IgD-negative memory B cell (primary cell): ENCODE data around the gene EEF1AKMT1. TPM values are rescaled to one million over a fixed set of nuclear protein-coding genes. Genes with fewer than 3 reads are reported as not detected.
A peak's percentile ranks its signal among the peaks of the same experiment; 100 is the strongest.

Experiments used
- H3K27ac Mint-ChIP-seq, 3 donors: one replicate each; pipeline ENCODE4 v1.8.0; 2020 to 2022; ENCODE audit warnings: mild to moderate bottlenecking in 3 of 3, mixed read lengths in 3 of 3, moderate library complexity in 1 of 3
- H3K27me3 Mint-ChIP-seq: one replicate; pipeline ENCODE4 v1.8.0; 2021; ENCODE audit warnings: mixed read lengths
- H3K36me3 Mint-ChIP-seq: one replicate; pipeline ENCODE4 v1.8.0; 2020; ENCODE audit warnings: mild to moderate bottlenecking, mixed read lengths
- H3K4me1 Mint-ChIP-seq, 3 donors: one replicate each; pipeline ENCODE4 v1.8.0; 2020 to 2022; ENCODE audit warnings: mixed read lengths in 3 of 3, mild to moderate bottlenecking in 1 of 3
- H3K4me3 Mint-ChIP-seq, 4 donors: one replicate each; pipeline ENCODE4 v1.8.0; 2020 to 2022; ENCODE audit warnings: mild to moderate bottlenecking in 4 of 4, mixed read lengths in 4 of 4, moderate library complexity in 3 of 4
- H3K9me3 Mint-ChIP-seq, 3 donors: one replicate each; pipeline ENCODE4 v1.8.0; 2020 to 2021; ENCODE audit warnings: mixed read lengths in 3 of 3, mild to moderate bottlenecking in 1 of 3
- polyA plus RNA-seq: library from polyadenylated mRNA; unstranded; fragments of 300-500 nt; fragmentation: Illumina TruSeq; gene quantifications from one replicate; pipeline ENCODE4 v1.2.3, GENCODE V29; 2021

The EEF1AKMT1 gene
- polyA plus RNA-seq, 1 donor from 2014 or later = 10.5 TPM

GRCh38 chr13:20796791-20797508 is 23.2 kb upstream of the EEF1AKMT1 start:
- H3K36me3 Mint-ChIP-seq = peaks cover 5% of the 10 kb centered on the region
- peak overlapping the region in 2 of 4 donors; percentile 12 to 61 for H3K4me3 Mint-ChIP-seq
- no peaks in the 10 kb centered on the region for H3K27me3 Mint-ChIP-seq
- no peaks in the 10 kb centered on the region for H3K9me3 Mint-ChIP-seq
- H3K27ac Mint-ChIP-seq = peak overlapping the region in 2 of 3 donors; percentile 45 to 53
- H3K4me1 Mint-ChIP-seq = peaks cover 17 to 28% (median 24%) of the 10 kb centered on the region in 3 donors

DNA sequence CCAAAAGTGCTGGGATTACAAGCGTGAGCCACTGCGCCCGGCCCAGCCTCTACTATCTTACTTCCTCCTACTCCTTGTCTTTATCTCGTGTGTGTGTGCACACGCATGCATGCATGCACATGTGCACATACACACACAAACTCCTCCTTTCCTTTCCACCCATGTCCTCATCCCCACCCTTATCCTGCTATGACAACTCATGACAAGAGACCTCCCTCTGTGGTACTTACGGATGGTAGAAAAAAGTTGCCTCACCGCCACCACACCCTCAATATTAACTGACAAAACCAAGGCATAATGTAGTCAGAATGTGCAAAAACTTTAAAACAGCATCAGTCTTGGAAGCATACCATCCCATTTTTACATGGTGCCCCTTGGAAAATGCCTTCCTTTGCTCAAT is 15.9 kb upstream of the EEF1AKMT1 start:
- peaks cover 13% of the 10 kb centered on the region for H3K36me3 Mint-ChIP-seq

DNA sequence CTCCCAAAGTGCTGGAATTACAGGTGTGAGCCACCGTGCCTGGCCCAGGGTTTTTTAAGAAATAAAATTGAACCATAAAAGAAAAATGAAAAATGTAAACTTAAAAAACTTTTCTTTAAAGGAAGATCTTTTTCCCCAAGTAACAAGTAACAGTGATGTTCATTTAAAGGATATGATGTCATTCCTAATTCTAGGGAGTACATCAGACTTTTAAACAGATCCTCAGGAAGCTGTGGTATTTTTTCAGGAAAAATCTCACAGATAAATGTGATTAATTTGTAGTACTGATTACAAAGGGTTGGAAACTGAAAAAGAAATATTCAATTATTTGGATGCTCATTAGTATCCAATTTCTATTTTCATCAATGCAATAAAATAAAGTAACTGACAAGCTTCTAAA is 14.6 kb upstream of the EEF1AKMT1 start:
- peaks cover 0 to 5% (median 5%) of the 10 kb centered on the region in 3 donors for H3K4me1 Mint-ChIP-seq

More for the DNA sequence above, 15.9 kb upstream of the EEF1AKMT1 start:
- no peaks in the 10 kb centered on the region for H3K9me3 Mint-ChIP-seq
- H3K4me3 Mint-ChIP-seq = peak overlapping the region in 1 of 4 donors; percentile 70
- H3K4me1 Mint-ChIP-seq = peaks cover 0 to 5% (median 5%) of the 10 kb centered on the region in 3 donors
- no peak overlapping the region for H3K27ac Mint-ChIP-seq
- H3K27me3 Mint-ChIP-seq = no peaks in the 10 kb centered on the region

DNA sequence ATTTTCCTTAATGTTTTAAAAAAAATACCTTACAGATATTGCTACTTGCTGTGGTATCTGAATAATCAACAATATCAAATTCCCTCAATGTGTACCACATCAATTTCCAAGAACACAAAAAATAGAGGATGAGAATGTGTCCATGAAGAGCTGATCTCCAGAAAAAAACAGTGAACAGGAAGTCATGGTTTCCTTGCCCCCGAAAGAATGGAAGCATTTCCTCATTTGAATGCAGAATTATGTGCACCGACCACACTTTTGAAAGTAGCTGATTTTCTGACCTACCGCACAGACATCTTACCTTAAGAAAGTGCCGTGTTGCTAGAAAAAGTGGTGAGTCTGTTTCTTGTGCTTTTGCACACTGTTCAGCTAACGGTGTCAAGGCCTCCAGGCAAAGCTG is 13.4 kb upstream of the EEF1AKMT1 start:
- peak overlapping the region in 1 of 4 donors; percentile 12 for H3K4me3 Mint-ChIP-seq
- no peaks in the 10 kb centered on the region for H3K9me3 Mint-ChIP-seq
- peaks cover 0 to 5% (median 3%) of the 10 kb centered on the region in 3 donors for H3K4me1 Mint-ChIP-seq
- H3K27ac Mint-ChIP-seq = no peak overlapping the region
- peaks cover 14% of the 10 kb centered on the region for H3K36me3 Mint-ChIP-seq
- H3K27me3 Mint-ChIP-seq = no peaks in the 10 kb centered on the region

More for the DNA sequence above, 14.6 kb upstream of the EEF1AKMT1 start:
- H3K27ac Mint-ChIP-seq = no peak overlapping the region
- peaks cover 16% of the 10 kb centered on the region for H3K36me3 Mint-ChIP-seq
- no peaks in the 10 kb centered on the region for H3K9me3 Mint-ChIP-seq
- no peak overlapping the region for H3K4me3 Mint-ChIP-seq
- H3K27me3 Mint-ChIP-seq = no peaks in the 10 kb centered on the region

GRCh38 chr13:20782116-20782708 is 8.5 kb upstream of the EEF1AKMT1 start:
- no peaks in the 10 kb centered on the region for H3K27me3 Mint-ChIP-seq

DNA sequence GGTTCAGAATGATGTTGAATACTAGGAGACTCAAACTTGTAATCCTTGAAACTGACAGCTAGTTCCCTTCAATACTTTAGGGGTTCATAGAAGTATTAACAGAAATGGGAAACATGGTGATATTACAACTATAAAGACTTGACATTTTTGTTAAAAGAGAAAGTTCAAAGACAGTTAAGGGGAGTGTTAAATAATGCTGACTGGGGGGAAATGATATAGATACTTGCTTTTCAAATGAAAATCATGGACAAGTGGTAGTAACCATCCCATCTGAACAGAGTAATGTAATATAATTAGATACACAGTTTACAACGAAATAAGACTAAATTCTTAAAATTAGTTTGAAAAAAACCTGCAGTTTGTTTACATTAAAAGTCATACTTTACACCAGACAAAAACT is 6.6 kb upstream of the EEF1AKMT1 start:
- no peaks in the 10 kb centered on the region for H3K9me3 Mint-ChIP-seq
- H3K4me3 Mint-ChIP-seq = no peak overlapping the region
- H3K27me3 Mint-ChIP-seq = no peaks in the 10 kb centered on the region
- peaks cover 4% of the 10 kb centered on the region for H3K36me3 Mint-ChIP-seq
- H3K27ac Mint-ChIP-seq = no peak overlapping the region
- H3K4me1 Mint-ChIP-seq = no peaks in the 10 kb centered on the region

More at GRCh38 chr13:20782116-20782708, 8.5 kb upstream of the EEF1AKMT1 start:
- H3K27ac Mint-ChIP-seq = no peak overlapping the region
- H3K4me1 Mint-ChIP-seq = no peaks in the 10 kb centered on the region
- no peaks in the 10 kb centered on the region for H3K9me3 Mint-ChIP-seq
- peaks cover 7% of the 10 kb centered on the region for H3K36me3 Mint-ChIP-seq
- no peak overlapping the region for H3K4me3 Mint-ChIP-seq

DNA sequence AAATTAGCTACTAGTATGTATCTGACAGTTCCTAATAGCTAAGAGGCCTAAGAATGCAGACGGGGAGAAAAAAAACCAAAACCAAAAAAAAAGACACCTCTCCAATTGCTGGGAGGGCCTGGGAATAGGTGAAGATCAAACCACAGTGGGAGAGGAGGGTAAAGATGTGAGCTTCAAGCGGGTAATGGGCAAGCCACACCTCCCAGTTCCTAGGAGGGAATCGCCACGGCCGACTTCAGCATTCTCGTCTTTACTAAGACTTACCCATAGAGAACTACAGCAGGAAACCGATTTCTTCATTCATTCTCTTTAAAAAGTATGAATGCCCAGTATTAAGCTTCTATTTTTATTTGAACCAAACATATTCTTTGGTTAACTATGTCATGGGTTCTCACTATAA is 5.6 kb upstream of the EEF1AKMT1 start:
- H3K27ac Mint-ChIP-seq = peak overlapping the region in 1 of 3 donors; percentile 90
- H3K27me3 Mint-ChIP-seq = no peaks in the 10 kb centered on the region
- no peaks in the 10 kb centered on the region for H3K9me3 Mint-ChIP-seq
- peaks cover 2% of the 10 kb centered on the region for H3K36me3 Mint-ChIP-seq
- no peak overlapping the region for H3K4me3 Mint-ChIP-seq
- H3K4me1 Mint-ChIP-seq = peaks cover 0 to 4% (median 0%) of the 10 kb centered on the region in 3 donors

DNA sequence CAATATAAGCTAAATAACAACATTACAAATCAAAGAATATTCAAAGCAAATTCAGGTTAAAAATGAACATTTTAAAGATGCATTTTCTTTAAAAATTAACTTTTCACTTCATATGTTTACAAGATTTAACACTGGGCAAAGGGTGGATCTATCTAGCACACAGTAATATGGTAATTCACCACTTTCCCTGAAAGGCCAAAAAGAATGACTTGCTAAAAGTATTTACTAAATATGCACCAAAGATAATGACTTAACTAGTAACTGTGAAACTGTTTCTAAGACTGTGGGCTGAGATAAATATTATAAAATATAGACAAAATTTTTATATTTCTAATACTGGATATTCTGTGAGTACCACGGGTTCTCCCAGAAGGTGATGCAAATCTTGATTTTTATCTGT is 4.5 kb upstream of the EEF1AKMT1 start:
- H3K27ac Mint-ChIP-seq = no peak overlapping the region
- H3K27me3 Mint-ChIP-seq = no peaks in the 10 kb centered on the region
- H3K4me3 Mint-ChIP-seq = no peak overlapping the region
- H3K4me1 Mint-ChIP-seq = peaks cover 4 to 8% (median 4%) of the 10 kb centered on the region in 3 donors
- peaks cover 1% of the 10 kb centered on the region for H3K36me3 Mint-ChIP-seq
- H3K9me3 Mint-ChIP-seq = no peaks in the 10 kb centered on the region

DNA sequence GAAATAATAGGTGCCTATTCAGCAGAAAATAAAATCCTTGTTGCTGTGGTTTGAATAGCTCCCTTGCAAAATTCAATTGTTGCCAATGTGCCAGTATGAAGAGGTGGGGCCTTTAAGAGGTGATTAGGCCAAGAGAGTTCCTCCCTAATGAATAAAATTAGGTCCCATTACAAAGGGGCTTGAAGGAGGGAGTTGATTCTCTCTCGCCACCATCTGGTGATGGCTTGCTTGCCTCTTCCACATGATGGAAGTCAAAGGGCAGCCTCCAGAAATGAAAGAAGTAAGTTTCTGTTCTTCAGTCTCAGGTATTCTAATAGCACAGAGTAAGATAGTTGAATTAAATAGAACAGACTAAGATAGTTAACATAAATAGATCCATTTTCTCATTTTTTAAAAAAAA is 3.0 kb upstream of the EEF1AKMT1 start:
- Mint-ChIP-seq H3K36me3 (peaks cover 1% of the 10 kb centered on the region), H3K27ac (peak overlapping the region in 1 of 3 donors; percentile 35), H3K27me3 (no peaks in the 10 kb centered on the region), H3K4me3 (peak overlapping the region in 1 of 4 donors; percentile 16), H3K4me1 (peaks cover 9 to 18% (median 9%) of the 10 kb centered on the region in 3 donors), H3K9me3 (no peaks in the 10 kb centered on the region)

- Mint-ChIP-seq H3K9me3 (no peaks in the 10 kb centered on the region), H3K4me1 (peaks cover 9 to 18% (median 14%) of the 10 kb centered on the region in 3 donors), H3K27me3 (no peaks in the 10 kb centered on the region), H3K4me3 (peak overlapping the region in 1 of 4 donors; percentile 29), H3K36me3 (peaks cover 1% of the 10 kb centered on the region), H3K27ac (no peak overlapping the region)
Measured at GRCh38 chr13:20775961-20776360, 2.2 kb upstream of the EEF1AKMT1 start.

- peaks cover 0 to 3% (median 0%) of the 10 kb centered on the region in 3 donors for H3K9me3 Mint-ChIP-seq
- H3K4me1 Mint-ChIP-seq = peaks cover 9 to 21% (median 18%) of the 10 kb centered on the region in 3 donors
- no peaks in the 10 kb centered on the region for H3K27me3 Mint-ChIP-seq
- H3K27ac Mint-ChIP-seq = peak overlapping the region in 2 of 3 donors; percentile 74 to 99
- peak overlapping the region; percentile 34 to 99 (median 78) for H3K4me3 Mint-ChIP-seq
- peaks cover 3% of the 10 kb centered on the region for H3K36me3 Mint-ChIP-seq
Measured at GRCh38 chr13:20774746-20775145, 985 bp upstream of the EEF1AKMT1 start.

DNA sequence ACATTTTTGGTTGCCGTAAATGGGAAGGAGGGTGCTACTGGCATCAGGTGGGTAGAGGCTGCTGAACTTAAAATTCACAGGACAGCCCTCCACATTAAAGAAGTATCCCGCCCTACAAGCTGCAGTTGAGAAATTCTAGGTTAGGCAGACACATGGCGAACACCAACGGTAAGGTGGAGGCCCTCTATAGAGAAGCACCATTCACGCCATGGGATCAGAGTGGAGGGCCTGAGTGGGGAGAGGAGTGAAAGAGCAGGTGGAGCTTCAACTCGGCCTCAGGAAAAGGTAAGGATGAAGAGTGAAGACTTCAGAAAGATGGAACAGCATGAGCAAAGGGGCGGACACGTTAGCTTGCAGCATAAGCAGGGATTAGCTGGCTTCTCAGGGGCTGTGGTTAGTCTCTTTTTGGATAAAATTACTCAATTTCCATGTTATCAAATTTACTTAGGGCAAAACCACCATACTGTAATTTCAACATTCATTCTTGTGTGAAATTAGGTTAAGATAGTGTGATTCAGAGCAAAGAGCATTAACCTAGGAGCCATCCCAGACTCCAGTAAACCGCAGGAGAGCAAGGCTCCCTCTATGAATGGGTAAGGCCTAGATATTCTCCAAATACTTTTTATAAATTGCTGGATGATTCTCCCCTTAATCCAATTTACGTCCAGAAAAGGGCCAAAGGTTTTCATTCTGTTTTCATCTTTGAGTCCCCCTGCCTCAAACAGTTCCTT is 1.2 kb downstream of the EEF1AKMT1 start:
- H3K27me3 Mint-ChIP-seq = no peaks in the 10 kb centered on the region
- peaks cover 10 to 23% (median 18%) of the 10 kb centered on the region in 3 donors for H3K4me1 Mint-ChIP-seq
- H3K36me3 Mint-ChIP-seq = peaks cover 13% of the 10 kb centered on the region
- peak overlapping the region; percentile 70 to 99 (median 97) for H3K27ac Mint-ChIP-seq
- H3K4me3 Mint-ChIP-seq = peak overlapping the region; percentile 89 to 99 (median 97)
- peaks cover 0 to 18% (median 6%) of the 10 kb centered on the region in 3 donors for H3K9me3 Mint-ChIP-seq

GRCh38 chr13:20769834-20770233 is 3.9 kb downstream of the EEF1AKMT1 start:
- Mint-ChIP-seq H3K27me3 (no peaks in the 10 kb centered on the region), H3K27ac (peak overlapping the region in 1 of 3 donors; percentile 57), H3K36me3 (peaks cover 16% of the 10 kb centered on the region), H3K4me1 (peaks cover 10 to 23% (median 17%) of the 10 kb centered on the region in 3 donors), H3K9me3 (peaks cover 0 to 22% (median 7%) of the 10 kb centered on the region in 3 donors), H3K4me3 (peak overlapping the region in 1 of 4 donors; percentile 40)

DNA sequence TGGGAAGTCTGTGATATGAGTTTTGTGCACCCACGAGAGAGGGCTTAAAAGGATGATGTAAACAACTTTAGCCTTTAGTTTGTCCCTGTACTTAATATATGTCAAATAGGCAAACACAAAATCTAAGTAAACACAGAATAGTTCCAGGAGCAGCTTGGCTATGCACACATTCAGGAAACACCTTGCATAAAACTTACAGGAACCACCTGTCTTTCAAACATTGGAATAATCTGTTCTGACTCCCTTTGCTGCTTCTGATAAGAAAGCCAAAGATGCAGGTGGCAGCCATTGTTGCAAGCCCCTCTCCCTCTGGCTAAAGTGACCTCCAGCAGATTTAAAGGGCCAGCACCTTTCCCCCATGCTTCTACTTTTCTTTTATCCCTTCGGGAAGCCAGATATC is 4.7 kb downstream of the EEF1AKMT1 start:
- Mint-ChIP-seq H3K27me3 (no peaks in the 10 kb centered on the region), H3K4me3 (peak overlapping the region in 1 of 4 donors; percentile 40), H3K4me1 (peaks cover 10 to 23% (median 13%) of the 10 kb centered on the region in 3 donors), H3K9me3 (peaks cover 0 to 22% (median 7%) of the 10 kb centered on the region in 3 donors), H3K36me3 (peaks cover 16% of the 10 kb centered on the region), H3K27ac (no peak overlapping the region)
